Fibroblast of peridontal ligament (primary cell): ENCODE results near the gene PBRM1.
"Not testable (repeated sequence)": the region's sequence is repeated elsewhere in the genome, so short reads cannot be mapped to it uniquely, and the experiment has no call there.

ENCODE experiments used
- DNase-seq: peaks from one replicate; pipeline ENCODE4 v3.0.0-alpha.2; 2010; ENCODE audit errors: extremely low read depth

PBRM1 gene

DNA sequence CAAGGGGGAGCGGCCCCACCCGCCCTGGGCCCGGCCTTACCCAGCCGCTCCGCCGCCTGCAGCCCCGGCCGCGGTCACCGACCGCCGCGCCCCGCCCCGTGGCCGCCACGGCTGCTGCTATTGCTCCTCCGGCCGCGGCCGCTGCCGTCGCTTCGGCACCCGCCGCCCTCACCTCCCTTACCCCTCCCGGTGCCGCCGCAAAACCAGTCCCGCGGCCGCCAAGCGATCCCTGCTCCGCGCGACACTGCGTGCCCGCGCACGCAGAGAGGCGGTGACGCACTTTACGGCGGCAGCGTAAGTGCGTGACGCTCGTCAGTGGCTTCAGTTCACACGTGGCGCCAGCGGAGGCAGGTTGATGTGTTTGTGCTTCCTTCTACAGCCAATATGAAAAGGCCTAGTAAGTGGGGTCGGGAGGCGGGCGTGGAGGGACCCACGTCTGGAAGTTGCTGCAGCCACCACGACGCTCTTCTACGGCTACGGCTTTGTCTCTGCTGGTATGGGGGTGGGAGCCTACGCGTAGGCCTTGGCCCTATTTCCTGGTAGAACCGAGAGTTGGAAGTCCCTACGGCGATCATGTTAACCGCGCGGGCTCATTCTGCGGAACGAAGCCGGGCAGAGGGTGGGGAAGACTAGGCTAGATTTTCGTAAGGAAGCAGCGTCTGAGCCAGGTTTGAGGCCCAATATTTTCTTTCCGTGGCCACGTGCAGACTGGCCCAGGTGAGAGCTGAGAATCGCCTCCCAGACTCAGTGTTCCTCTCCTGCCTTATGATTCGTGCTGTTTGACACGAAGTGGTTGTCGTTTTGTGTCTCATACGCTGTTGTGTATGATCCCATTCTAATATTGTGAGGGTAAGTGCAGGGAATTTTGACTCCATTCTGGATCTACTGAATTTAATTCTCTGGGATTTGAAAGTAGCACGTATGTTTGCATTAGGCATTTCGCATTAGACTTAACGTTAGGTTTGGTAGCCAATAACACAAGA lies at the start of gene PBRM1, which contains the start of gene GNL3:
Gene PBRM1 (minus strand): TSS at position 205 of the 983 bp plus-strand sequence.
Gene GNL3 (plus strand): TSS at position 324 of the 983 bp plus-strand sequence. CDS start 61 bp downstream, at position 385.
- DNase-seq = peak; percentile 94

DNA sequence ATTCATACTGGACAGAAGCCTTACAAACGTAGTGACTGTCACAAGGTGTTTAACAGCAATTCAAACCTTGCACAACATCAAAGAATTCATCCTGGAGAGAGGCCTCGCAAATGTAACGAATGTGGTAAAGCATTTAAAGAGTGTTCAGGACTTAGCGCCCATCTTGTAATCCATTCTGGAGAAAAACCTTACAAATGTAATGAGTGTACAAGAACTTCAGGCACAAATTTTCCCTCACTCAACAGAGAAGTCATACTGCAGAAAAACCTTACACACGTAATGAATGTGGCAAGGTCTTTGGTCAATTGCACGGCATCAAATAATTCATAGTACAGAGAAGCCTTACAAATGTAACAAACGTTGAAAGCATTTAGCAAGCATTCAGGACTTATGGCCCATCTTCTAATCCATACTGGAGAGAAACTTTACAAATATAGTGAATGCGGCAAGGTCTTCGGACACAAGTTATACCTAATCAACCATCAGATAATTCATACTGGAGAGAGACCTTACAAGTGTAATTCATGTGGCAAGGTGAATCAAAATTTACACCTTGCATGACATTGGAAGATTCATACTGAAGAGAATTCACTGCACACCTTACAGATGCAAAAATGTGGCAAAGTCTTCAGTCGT lies 47.7 kb upstream of the PBRM1 start:
- no peak for DNase-seq

- no peak for DNase-seq
Observed at GRCh38 chr3:52731590-52731989, 45.9 kb upstream of the PBRM1 start.

GRCh38 chr3:52730681-52731080 lies 45.0 kb upstream of the PBRM1 start:
- no peak for DNase-seq

- not testable (repeated sequence) for DNase-seq
Observed at GRCh38 chr3:52728753-52729152, 43.0 kb upstream of the PBRM1 start.

- DNase-seq = no peak
Observed at GRCh38 chr3:52724511-52724910, 38.8 kb upstream of the PBRM1 start.

GRCh38 chr3:52723935-52724334 lies 38.2 kb upstream of the PBRM1 start:
- no peak for DNase-seq

DNA sequence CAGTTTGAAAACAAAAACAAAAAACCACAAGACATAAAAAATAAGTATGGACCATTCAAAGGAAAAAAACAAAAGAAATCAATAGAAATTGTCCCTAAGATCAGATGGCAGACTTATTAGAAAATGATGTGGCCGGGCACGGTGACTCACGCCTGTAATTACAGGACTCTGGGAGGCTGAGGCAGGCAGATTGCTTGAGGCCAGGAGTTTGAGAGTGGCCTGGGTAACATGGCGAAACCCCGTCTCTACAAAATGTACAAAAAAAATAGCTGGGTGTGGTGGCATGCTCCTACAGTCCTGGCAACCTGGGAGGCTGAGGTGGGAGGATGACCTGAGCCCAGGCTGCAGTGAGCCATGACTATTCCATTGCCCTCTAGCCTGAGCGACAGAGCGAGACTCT lies 36.8 kb upstream of the PBRM1 start:
- no peak for DNase-seq

GRCh38 chr3:52721730-52722008 lies 36.0 kb upstream of the PBRM1 start:
- DNase-seq = no peak

DNA sequence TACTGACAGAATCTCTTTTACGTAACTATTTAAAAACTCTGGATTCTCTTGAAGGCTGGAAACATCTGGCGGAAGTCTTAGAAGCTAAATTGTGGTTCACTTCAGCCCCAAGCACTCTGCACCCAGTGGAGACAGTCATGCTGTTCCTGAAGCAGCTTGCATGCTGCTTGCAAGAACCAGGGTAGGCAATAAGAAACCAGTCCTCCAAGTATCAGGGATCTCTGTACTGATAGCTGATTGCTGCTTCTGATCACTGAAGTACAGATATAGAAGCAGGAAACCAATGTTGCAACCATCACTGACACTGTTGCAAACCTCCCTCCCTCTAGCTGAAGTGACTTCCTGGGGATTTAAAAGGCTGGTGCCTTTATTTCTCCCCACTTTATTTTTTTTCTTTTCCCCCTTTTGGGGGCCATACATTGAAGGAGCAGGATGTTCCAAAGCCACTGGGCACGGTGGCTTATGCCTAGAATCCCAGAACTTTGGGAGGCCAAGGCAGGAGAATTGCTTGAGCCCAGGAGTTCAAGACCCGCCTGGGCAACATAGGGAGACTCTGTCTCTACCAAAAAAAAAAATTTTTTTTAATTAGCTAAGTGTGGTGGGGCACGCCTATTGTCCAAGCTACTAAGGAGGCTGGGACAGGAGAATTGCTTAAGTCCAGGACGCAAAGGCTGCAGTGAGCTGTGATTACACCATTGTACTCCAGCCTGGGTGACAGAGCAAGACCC lies 35.5 kb upstream of the PBRM1 start:
- peak; percentile 1 for DNase-seq

DNA sequence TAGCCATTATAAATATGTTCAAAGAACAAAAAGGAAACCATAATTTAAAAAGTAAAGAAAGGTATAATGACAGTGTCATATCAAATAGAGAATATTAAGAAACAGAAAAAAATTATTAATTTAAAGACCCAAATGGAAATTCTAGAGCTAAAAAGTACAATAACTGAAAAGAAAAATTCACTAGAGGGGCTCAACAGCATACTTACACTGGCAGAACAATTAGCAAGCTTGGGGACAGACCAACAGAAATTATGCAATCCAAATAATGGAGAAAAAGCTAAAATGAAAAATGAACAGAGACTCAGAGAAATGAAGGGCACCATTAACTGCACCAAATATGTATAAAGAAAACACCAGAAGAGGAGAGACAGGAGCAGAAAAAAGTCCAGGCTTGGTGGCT lies 33.9 kb upstream of the PBRM1 start:
- no peak for DNase-seq

DNA sequence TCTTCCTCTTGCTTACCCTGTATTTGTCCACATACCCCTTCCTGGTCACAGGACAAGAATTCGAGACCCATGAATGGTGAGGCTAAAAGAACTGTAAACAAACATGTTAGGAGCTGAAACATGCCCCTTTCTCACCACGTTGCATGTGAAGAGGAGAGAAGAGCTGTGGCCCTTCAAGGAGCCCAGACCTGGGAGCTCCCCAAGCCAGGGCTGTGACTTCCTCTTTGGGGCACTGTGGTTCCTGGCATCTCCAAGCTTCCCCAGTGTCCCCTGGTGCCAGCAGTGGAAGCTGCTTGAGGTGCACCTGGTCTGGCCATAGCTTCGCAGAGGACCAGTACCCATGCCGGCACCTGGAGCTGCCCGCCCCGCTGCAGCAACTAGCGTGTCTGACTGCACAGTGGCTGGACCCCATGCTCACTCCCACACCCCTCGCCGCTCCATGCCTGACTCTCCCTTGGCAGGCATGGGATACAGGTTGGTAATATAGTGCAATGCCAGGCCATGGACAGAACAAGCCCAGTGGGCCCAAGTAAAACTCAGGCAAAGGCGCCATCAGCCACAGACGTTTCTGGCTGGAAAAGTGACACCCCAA lies 30.1 kb upstream of the PBRM1 start:
- DNase-seq = no peak

- DNase-seq = no peak
Observed at GRCh38 chr3:52714335-52715302, 28.9 kb upstream of the PBRM1 start.

DNA sequence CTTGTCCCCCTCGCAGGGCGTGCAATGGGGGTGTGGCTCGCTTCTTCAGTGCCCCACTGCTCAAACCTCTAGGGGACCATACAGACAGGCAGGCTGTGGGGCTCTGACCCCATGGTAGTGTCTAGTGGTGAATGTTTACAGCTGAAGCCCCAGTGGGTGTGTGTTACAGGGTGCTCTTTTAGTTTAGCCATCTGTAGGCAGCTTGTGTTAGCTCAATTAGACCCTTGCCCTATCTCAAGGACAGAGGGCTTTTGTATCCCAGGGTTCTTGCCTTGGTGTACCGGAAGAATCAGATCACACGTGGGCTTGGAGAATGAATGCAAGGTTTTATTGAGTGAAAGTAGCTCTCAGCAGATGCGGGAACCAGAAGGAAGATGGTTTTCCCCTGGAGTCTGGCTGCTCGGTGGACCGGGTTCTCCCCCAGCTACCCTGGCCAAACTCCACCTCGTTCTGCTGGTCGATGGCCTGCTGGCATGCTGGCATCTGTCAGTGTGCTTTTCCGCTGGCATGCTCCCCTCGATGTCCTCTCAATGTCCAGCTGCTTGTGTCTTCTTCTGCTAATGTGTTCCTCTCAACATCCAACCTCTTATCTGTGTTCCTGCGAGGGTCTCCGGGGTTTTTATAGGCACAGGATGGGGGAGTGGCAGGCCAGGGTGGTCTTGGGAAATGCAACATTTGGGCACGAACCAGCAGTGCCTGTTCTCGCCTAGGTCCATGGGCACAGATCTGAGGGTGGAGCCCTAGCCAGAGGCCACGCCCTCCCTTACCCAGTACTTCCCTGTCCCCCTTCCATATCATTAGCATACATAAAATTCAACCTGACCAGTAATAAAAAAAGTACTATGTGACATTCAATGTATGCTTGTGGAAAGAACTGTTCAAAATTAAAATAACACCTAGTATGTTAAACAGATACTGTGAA lies 26.8 kb upstream of the PBRM1 start:
- DNase-seq = no peak

GRCh38 chr3:52710512-52710911 lies 24.8 kb upstream of the PBRM1 start:
- DNase-seq = no peak

DNA sequence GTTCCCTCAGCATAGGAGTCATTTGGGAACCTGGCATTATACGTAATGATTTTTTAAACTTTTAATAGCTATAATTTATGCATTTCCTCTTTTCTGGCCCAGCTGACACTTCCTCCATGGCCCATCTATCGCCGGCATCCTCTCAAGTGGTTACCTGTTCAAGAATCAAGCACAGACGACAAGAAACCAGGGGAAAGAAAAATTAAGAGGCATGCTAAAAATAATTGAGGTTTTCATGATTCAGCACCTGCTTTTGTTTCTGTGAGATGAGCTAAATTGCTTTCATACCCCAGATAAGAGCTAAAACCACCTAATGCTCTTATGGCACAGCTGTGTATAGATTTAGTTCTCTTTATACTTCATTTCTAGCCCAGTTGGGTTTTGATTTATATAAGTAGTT lies 21.9 kb upstream of the PBRM1 start:
- DNase-seq = no peak

- DNase-seq = peak; percentile 74
Observed at GRCh38 chr3:52705688-52706686, 20.3 kb upstream of the PBRM1 start, which contains the start of the genes GLT8D1 and SPCS1. TSS of gene GLT8D1 (minus strand) at chr3:52705791. CDS start at chr3:52700460, 5,331 bp downstream. TSS of gene SPCS1 (plus strand) at chr3:52706106. CDS start at chr3:52706247, 141 bp downstream.

DNA sequence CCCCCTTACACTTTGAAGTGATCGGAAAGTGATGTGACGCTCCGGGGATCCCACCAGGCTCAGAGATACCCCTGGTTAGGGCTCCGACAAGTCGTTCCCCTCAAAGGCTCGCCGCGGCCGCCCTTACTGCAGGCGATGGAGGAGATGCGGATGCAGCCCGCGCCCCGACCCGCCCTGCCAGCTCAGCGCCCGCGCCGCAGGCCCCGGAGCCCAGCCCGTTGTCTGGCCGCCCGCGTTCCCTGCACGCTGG lies 19.6 kb upstream of the PBRM1 start:
- no peak for DNase-seq
